ENCODE data around the gene SVIL.
"Not testable (repeated sequence)": the region's sequence is repeated elsewhere in the genome, so short reads cannot be mapped to it uniquely, and the experiment has no call there.

DNA sequence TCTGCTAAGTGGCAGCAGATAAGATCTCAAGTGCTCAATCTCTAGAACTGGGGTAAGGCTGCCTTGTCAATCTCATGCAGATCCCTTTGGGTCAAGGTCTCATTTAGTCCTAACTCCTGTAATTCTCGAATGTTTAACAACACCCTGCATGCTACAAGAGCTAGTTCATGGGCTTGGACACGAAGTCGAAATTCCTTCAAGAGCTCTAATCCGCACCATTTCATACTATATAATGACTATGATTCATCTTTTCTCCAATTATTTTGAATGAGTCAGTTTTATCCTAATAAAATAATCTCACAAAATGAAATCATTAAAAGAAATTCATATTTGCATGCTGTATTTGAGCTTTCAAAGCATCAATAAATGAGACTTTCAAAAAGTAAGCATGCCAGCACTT is 119.7 kb downstream of the SVIL start:
- not testable (repeated sequence) for TF ChIP-seq POLR2AphosphoS5 (IDR thresholded peaks at IDR 0.05; ENCODE audit: borderline replicate concordance, low read depth, low read length); EZH2 (IDR thresholded peaks at IDR 0.05); FOXP2 (optimal IDR thresholded peaks at IDR 0.05; ENCODE audit: control extremely low read depth, extremely low read length, insufficient read depth)
